DMS 273 (cell line): Measurements from ENCODE around the gene ARID1B.
"Not testable (repeated sequence)": the region's sequence is repeated elsewhere in the genome, so short reads cannot be mapped to it uniquely, and the experiment has no call there.

Experiments
- DNase-seq: peaks from one replicate; lab custom pipeline; 2025; ENCODE audit not compliant: unreplicated experiment; lab: John Stamatoyannopoulos, UW

Gene ARID1B

DNA sequence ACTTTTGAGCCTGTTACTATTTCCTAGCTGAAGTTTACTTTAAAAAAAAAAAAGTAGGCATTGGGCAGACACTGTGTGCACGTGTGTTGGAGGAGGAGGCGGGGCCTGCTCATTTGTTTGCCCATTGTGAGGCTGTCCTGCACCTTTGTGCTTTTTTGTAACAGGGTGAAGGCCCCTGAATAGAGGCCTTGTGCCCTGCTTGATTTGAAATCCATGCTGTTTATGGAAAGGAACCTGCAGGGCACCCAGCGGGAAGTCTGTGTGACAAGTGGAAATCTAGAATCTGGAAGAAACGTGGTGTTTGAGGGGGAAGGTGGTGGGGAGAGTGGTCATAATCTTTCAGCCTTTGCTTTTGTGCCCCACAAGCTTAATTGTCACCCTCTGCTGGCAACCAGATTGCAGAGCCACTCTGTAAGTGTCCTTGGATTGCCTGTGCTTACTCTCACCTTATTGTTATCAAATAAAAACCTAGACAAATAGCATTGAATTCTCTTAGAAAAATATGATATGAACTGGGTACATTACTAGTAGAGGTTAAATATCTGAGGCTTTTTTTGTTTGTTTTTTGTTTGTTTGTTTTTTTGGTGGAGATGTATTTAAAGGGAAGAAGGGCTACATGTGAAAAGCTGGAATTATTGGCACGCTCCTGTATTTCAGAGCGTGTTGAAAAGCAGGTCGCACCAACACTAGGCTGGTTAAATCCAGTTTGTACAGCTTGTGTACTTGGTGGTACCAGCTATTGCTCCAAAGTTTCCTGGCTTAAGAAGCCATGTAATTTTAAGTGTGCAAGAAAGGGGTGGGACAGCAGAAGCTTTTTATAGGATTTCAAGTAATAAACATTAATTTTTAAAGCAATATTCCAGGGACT, 156.3 kb downstream of the ARID1B start:
- DNase-seq, result peak; percentile 31

DNA sequence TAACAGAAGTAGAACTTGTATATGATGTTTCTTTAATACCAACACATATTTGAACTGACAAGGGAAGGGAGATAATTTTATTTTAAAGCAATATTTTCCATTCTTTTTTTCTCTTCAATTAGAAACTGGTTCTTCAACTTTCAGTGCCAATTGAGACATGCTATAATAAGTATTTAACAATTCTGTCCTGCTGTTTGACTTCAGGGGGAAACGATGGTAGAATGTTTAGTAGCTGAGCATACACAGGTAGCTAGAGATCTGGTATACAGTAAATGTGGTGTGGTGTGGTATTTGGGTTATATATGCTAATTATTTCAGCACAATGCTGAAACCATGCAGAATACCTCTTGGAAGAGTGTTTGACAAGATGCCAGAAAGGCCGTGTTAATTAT, 156.9 kb downstream of the ARID1B start:
- no peak for DNase-seq

- DNase-seq, result no peak
These were observed 157.8 kb downstream of the ARID1B start for GRCh38 chr6:156935000-156935399.

DNA sequence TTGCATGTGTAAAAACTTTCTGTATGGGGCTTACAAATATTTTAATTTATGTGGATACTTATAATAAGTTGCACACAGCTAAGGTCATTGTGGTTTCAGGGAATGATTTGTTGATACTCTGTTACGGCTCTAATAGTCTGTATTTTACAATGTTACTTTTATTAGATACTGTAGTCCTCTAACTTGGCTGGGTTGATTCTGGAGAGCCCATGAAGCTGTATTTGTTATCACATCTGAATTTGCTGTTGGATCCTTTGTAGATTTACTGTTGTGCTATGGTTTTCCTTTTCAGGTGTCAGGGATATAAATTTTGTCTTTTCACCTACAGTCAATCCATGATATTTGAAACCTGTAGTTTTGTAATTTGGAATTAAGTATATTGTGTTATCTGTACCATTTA, 161.0 kb downstream of the ARID1B start:
- no peak for DNase-seq

GRCh38 chr6:156940221-156940620, 163.0 kb downstream of the ARID1B start:
- no peak for DNase-seq

GRCh38 chr6:156942266-156942665, 165.1 kb downstream of the ARID1B start:
- DNase-seq, result no peak

DNA sequence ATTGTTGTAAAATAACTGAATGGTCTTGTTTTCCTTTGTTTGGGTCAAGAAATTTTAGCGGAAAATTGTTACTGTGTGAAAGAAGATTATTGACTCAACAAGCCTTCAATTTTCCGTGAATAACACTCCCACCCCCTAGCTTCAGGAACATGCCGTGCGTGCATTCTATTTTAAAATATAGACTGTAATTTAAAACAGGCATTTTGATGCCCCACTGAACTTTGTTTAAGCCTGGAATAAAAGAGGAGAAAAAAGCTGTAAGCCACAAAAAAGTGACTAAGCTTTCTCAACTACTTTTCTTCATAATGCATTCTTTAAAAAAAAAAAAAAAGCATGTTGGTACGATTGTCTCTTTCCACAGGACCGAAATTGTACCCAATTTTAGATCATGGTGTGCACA, 166.0 kb downstream of the ARID1B start:
- no peak for DNase-seq

- no peak for DNase-seq
These were observed 166.6 kb downstream of the ARID1B start for GRCh38 chr6:156943816-156944215.

DNA sequence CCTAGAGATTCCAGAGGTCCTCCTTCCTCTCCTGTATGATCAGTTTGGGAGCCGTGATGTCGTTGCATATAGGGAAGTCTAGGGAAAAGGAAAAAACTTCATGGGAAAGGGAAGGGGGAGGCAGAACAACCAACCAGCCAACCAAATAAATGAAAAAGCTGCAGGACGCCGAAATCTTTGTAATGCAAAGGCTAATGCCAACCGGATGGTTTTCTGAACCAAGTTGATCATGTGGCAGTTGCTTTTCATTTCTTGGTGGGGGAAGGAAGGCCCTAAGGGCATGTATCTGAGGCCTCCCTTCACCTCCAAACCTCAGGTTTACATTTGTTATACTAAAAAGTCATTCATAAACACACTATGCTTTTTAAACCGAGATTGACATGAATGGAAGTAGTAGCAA, 167.2 kb downstream of the ARID1B start:
- DNase-seq, result no peak

DNA sequence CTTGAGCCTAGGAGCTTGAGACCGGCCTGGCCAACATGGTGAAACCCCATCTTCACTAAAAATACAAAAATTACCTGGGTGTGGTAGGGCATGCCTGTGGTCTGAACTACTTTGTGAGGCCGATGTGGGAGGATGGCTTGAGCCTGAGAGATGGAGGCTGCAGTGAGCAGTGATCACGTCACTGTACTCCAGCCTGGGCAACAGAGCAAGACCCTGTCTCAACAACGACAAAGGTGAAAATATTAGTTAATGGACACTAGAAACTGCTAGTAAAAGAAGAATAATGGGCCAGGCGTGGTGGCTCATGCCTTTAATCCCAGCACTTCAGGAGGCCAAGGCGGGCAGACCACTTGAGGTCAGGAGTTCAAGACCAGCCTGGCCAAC, 168.6 kb downstream of the ARID1B start:
- DNase-seq, result not testable (repeated sequence)

DNA sequence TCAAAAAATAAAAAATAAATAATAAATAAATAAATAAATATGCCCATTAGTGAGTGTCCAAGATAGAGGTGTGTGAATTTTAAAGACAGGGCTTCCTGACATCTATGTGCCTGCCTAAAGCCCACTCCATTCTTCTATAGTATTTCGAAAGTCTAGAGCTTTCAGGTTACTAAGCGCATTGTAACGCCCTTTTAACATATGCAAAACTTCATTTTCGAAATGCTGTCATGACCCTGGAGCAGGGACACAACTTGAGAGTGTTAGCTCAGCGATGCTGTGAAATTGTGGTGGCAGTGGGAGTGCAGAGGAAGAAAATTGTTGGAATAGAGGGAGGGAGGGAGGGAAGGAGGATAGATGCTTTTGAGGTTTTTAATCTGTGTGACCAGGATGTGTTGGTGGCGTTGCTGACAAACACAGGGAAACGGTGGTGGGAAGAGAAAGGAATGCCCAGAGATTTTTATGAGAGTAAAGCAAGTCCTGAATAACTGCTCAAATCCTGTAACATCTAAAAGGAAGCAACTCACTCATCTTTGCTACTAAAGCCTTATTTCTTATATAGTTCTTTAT, 169.3 kb downstream of the ARID1B start:
- DNase-seq, result no peak

- no peak for DNase-seq
These were observed 171.1 kb downstream of the ARID1B start for GRCh38 chr6:156948277-156948676.

DNA sequence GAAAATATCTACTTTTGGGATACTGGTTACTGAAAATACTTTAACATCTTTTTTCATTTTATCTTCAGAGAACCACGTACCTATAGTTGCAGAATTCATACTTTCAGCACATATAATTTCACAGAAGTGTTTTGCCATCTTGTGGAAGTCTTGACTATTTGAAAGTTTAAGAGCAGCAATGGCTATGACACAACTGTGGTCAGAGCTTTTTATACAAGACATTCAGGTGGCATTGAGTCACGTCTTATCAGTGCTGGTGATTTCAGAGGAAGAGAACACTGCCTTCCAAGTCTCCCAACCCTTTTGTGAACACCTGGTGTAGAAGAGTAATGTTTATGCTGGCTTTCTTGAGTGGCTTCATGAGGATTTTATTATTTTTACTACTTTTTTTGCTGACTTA, 171.6 kb downstream of the ARID1B start:
- no peak for DNase-seq

DNA sequence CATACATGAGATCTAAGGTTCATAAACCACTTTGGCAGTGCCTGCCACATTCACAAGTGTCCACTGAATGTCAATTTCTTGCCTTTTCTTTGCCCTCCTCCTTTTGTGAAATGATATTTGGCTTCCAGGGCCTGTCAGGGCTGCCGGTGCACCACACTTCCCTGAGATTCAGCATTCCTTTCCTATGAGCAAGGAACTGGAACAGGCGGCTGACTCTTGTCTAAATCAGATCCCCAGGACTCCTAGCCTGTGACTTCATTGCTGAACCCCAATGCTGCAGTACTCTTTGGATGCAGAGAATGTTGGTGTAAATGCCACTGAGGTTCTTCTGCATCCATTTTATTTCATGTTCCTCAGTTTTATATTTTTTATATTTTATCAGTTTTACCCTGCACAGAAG, 172.2 kb downstream of the ARID1B start:
- no peak for DNase-seq

DNA sequence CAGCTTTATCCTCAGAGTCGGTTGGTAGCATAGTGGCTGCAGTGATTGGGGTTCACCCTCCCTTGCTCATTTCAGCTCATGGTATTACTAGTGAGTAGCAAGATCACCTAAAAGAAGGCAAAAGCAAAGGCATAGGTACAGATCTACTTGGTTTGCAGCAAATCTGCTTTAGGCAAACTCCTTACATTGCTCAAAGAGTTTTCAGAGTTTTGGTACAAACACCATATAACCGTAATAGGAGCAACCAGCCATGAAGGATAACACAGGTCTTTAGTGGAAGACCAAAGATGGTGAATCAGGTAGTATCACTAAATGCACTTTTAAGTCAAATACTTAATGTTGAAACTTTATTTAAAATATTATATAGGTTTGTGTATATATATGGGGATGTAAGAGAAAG, 172.9 kb downstream of the ARID1B start:
- no peak for DNase-seq

GRCh38 chr6:156950531-156950930, 173.4 kb downstream of the ARID1B start:
- DNase-seq, result no peak

DNA sequence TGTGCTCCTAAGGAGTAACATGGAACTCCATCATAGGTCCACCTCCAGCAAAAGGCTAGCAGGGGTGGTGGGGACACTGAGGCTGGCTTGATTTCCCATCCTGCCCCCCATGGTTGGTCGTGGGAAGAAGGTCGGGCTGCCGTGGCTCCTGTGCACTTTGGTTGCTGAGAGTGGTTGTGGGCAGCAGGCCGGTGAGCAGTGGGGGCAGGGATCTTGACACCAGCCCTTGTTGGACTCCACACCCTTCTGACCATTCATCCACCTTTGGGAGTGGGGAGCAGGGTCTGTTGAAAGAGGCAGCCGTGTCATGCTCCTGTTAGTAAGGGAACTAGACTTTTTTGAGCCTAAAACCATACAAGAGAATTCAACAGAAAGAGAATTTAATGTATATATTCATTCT, 175.2 kb downstream of the ARID1B start:
- DNase-seq, result no peak

DNA sequence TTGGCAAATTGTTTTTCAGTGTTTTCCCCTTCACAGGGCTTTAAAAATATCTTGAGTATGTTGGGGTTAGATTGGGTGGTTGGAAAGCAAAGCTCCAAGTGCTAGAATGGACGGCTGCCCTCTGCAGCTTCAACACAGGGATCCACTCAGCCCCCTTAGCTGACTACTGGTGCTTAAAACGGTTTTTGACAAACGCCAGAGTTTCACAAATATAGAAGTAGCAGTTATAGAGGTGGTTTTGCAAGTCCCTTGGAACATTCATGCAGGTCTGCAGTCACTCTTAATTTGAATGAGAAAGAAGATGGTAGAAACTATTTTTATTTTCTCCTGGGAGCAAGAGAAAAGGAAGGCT, 175.9 kb downstream of the ARID1B start:
- peak; percentile 16 for DNase-seq

GRCh38 chr6:156953479-156954146, 176.4 kb downstream of the ARID1B start:
- peak; percentile 91 for DNase-seq

DNA sequence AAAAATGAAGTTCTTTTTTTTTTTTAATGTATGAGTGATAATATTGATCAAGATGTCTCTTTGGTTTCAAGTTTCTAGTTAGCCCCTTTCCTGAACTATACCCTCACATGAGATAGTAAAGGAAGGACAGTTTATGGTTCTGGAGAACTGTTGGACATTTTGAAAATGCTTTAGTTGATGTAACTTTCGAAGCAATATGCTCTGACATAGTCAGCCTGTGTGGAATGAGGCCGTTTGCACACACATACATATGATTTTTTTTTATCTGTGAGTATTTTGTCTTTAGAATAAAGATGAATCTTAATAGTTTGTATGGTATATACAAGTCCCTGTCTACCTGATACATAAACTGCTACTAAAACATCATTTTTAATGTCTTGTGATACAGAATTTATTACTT, 177.0 kb downstream of the ARID1B start:
- DNase-seq, result no peak

DNA sequence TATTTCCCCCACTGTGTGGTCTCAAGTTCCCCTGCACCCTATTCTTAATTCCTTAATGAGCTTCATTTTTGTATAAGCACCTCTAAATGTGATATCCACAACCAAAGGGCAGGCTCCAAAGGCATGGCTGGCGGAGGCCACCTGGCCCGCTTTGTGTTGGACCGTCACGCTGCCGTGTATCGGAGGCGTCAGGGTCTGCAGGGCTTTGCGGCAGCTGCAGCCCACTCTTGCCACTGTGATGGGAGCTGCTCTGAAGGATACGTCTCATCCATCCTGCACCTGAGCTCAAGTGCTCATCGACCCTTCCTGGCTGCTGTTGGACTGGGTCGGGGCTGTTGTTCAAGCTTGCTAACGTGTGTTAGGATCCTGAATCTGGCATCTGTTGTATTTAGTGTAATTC, 177.6 kb downstream of the ARID1B start:
- no peak for DNase-seq

GRCh38 chr6:156955494-156956183, 178.5 kb downstream of the ARID1B start:
- DNase-seq, result no peak
